ENCODE measurements around the gene WFDC1.

The WFDC1 gene

DNA sequence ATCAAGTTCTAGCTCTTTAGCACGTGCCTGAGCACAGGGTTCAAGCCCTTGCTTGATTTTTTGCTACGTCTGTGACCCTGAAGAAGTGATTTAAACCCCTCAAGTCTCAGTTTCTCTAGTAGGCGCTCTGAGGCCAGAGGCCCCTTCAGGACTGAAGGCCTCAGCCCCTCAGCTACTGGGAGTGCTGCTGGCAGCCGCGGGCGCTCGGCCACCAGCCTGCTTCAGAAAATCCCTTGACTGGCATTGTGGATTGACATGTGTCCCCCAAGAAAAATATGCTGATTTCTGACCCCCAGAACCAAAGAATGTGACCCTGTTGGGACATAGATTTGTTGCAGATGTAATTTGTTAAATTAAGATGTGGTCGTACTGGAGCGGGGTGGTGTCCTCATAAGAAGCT lies 20.2 kb upstream of the WFDC1 start:
- no peak for DNase-seq

- no peak for DNase-seq
These were observed 19.0 kb upstream of the WFDC1 start for GRCh38 chr16:84275585-84276151.

GRCh38 chr16:84277244-84277823 lies 17.3 kb upstream of the WFDC1 start:
- DNase-seq, result peak; percentile 11

- DNase-seq, result no peak
These were observed 16.3 kb upstream of the WFDC1 start for GRCh38 chr16:84278333-84278732.

GRCh38 chr16:84278968-84279367 lies 15.7 kb upstream of the WFDC1 start:
- DNase-seq, result peak; percentile 14

- DNase-seq, result no peak
These were observed 14.8 kb upstream of the WFDC1 start for GRCh38 chr16:84279881-84280280.

GRCh38 chr16:84281074-84281473 lies 13.6 kb upstream of the WFDC1 start:
- DNase-seq, result no peak

- DNase-seq, result no peak
These were observed 12.1 kb upstream of the WFDC1 start for GRCh38 chr16:84282533-84282932.

DNA sequence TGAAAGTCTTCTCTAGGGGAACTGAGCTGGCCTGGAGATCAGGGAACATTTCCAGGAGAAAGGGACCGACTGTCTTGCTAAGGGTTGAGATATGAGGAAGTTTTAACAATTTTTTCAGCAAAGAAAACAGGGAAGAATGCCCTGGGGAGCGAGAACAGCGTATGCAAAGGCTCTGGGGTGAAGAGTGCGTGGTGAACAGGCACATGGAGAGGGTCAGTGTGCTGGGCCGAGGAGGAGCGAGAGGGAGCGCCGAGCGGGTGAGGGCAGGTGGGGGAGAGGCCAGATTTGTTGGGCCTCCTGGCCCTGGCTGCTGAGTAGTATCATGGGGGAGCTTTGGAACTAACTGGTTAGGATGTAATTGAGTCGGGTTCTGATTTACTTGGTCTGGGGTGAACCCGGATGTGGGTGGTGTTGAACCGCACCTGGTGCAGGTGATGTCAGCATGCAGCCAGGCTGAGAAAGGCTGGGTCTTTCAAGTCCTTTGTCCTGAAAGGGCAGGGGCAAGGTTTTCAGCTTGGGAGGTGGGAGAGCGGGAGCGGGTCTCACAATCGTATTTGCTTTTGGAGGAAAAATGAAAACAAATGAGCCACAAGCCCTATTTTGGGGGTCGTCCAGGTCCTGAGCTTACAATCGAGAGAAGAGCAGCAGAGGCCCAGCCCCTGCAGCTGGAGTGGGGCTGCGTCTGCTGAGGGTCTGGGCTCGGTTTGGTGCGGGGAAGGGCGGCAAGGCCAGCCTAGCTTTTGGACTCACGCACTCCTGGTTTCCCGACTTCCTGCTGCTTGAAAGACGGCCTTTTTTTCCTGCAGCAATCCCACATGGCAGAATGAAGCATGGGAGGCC lies 11.1 kb upstream of the WFDC1 start:
- DNase-seq, result no peak

DNA sequence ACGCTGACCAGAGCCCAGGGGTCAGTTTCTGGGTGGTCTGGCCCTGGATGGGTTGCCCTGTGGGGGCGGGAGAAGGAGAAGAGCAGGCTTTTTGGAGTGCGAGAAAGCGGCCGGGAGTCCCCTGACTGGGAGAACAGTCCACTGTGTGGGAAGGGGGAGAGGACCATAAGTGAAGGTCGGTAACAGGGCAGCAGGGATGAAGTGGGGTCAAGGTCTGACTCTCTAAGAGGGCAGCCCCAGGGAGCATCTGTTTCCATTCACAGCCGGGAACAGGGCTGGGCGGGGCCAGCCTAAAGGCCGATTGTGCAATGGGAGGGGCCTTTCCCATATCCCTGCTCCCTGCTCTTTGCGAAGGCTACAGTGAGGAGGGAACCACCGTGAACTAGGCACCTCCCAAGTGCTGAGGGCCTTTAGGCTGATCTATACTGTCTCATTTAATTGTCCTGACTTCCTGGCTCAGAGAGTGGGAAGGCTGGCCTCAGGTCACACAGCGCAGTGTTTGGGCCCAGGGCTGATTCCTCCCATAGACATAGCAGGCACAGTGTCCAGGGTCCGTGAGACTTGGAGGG lies 10.4 kb upstream of the WFDC1 start:
- DNase-seq, result no peak

DNA sequence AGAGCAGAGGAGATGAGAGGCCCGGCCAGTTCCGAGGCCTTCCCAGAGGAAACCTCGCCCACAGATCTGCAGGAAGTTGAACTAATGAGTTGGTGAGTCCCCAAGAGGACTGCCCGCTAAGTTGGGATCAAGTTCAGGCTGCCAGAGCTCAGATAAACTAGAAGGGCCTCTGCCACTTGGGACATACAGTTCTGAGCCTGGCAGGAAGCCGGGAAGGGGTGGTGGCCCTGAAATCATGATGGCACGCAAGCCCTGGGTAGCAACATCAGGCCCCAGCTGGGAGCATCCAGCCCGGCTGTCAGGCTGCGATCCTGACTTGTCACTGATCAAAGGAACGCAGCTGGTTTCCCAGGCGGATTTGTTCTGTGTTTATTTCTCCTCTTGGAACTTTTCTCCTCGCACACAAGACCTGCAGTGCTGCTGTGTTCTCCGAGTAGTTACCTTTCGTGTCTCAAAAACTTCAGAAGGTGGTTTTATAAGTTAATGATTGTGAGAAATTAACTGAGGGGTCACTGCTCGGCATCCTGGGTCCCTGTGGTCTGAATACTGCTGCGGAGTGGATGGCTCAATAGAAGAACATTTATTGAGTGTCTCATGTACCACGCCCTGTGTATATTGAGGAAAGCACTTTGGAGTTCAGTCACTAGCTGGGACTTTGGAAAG lies 8.0 kb upstream of the WFDC1 start:
- no peak for DNase-seq

GRCh38 chr16:84288902-84289301 lies 5.8 kb upstream of the WFDC1 start:
- DNase-seq, result no peak

DNA sequence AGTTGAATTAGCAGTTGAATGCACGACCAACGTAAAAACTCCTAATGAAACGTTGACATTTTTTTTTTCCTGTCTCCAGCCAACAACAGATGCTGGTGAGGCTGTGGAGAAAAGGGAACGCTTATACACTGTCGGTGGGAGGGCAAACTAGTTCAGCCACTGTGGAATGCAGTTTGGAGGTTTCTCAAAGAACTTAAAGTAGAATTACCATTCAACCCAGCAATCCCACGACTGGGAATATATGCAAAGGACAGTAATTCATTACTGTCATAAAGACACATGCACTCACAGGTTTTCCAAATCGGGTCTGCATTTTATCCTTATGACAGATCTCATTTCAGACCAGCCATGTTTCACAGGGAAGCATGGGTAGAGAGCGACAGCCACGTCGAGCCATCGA lies 3.5 kb upstream of the WFDC1 start:
- DNase-seq, result no peak

GRCh38 chr16:84292011-84292410 lies 2.7 kb upstream of the WFDC1 start:
- peak; percentile 6 for DNase-seq

GRCh38 chr16:84293406-84293805 lies 1.3 kb upstream of the WFDC1 start:
- DNase-seq, result no peak

GRCh38 chr16:84294117-84294516 lies 561 bp upstream of the WFDC1 start:
- no peak for DNase-seq

GRCh38 chr16:84295203-84295860 lies 654 bp downstream of the WFDC1 start:
- no peak for DNase-seq

GRCh38 chr16:84298376-84298899 lies 3.8 kb downstream of the WFDC1 start:
- DNase-seq, result no peak

GRCh38 chr16:84299734-84300440 lies 5.2 kb downstream of the WFDC1 start:
- DNase-seq, result no peak

GRCh38 chr16:84302111-84302954 lies 7.7 kb downstream of the WFDC1 start:
- DNase-seq, result no peak

GRCh38 chr16:84303023-84303422 lies 8.3 kb downstream of the WFDC1 start:
- DNase-seq, result no peak
